Measurements from ENCODE around the gene EPHA6.
"Not testable (repeated sequence)": the region's sequence is repeated elsewhere in the genome, so short reads cannot be mapped to it uniquely, and the experiment has no call there.

The EPHA6 gene

DNA sequence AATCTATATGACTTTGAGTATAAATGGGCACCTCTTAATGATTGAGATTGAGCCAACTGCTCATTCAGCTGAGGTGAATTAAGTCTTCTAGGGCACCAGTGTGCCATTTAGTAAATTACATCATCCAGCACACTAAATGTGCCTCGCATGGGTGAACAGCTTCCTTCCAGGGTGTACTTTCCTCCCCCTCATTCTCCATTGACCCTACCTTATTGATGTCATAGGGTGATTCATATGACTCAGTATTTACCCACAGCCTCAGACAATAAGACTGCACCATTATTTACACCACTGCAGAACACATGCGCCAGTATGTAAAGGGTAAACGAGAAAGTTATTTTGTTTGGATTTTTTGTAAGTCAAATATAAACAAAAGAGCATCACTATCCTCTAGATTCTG is 765.0 kb downstream of the EPHA6 start:
- no peaks in the 10 kb centered on the region for H3K27me3 ChIP-seq (ENCODE audit: insufficient read depth, low read length)
- no peaks in the 10 kb centered on the region for H3K4me1 ChIP-seq (ENCODE audit: control insufficient read depth, insufficient read depth, low read length, unreplicated experiment)
- H3K79me2 ChIP-seq (ENCODE audit: control insufficient read depth, insufficient read depth, low read length, unreplicated experiment): no peaks in the 10 kb centered on the region
- H3K27ac ChIP-seq (ENCODE audit: low read depth, low read length): no peak overlapping the region
- H3K4me3 ChIP-seq (ENCODE audit: low read depth, low read length): no peak overlapping the region
- H3K36me3 ChIP-seq (ENCODE audit: insufficient read depth, low read length): no peaks in the 10 kb centered on the region
- H2AFZ ChIP-seq (ENCODE audit: low read length, unreplicated experiment): no peak overlapping the region

DNA sequence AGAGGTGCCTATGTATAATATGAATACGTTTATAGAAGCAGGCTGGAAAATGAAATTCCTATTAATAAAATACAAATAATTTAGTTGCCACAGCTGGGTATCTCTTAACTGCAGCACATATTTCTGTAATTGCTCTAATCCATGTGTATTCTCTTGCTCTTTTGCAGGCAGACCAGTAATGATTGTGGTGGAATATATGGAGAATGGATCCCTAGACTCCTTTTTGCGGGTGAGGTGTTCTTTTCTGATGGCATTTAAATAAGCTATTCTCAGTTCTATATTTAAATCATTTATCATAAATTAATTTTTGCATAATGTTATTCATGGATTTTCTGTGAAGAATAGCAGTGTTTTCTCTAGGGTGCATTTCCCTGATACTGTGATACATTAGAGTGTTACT is 796.2 kb downstream of the EPHA6 start:
- H3K4me1 ChIP-seq (ENCODE audit: control insufficient read depth, insufficient read depth, low read length, unreplicated experiment): no peaks in the 10 kb centered on the region
- H3K4me3 ChIP-seq (ENCODE audit: low read depth, low read length): no peak overlapping the region
- H3K79me2 ChIP-seq (ENCODE audit: control insufficient read depth, insufficient read depth, low read length, unreplicated experiment): no peaks in the 10 kb centered on the region
- H2AFZ ChIP-seq (ENCODE audit: low read length, unreplicated experiment): no peak overlapping the region
- H3K27ac ChIP-seq (ENCODE audit: low read depth, low read length): no peak overlapping the region
- H3K36me3 ChIP-seq (ENCODE audit: insufficient read depth, low read length): no peaks in the 10 kb centered on the region
- no peaks in the 10 kb centered on the region for H3K27me3 ChIP-seq (ENCODE audit: insufficient read depth, low read length)

DNA sequence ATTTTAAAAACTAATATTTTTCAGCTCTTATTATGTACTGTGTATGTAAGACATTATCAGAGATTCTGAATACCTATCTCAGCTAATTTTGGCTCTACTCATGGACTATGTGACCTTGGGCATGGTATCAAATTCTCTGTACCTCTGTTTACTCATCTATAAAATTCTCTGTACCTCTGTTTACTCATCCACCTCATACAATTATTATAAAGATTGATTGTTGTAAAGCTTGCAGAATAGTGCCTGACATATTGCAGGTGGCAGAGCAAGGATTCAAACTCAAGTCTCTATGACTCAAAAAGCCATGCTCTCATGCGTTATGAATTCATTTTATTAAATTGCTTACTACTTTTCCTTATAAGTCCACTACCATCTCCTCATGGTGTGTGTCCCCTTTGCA is 798.2 kb downstream of the EPHA6 start:
- Histone ChIP-seq H2AFZ (ENCODE audit: low read length, unreplicated experiment) (no peak overlapping the region), H3K79me2 (ENCODE audit: control insufficient read depth, insufficient read depth, low read length, unreplicated experiment) (no peaks in the 10 kb centered on the region), H3K4me3 (ENCODE audit: low read depth, low read length) (no peak overlapping the region), H3K27me3 (ENCODE audit: insufficient read depth, low read length) (no peaks in the 10 kb centered on the region), H3K36me3 (ENCODE audit: insufficient read depth, low read length) (no peaks in the 10 kb centered on the region), H3K27ac (ENCODE audit: low read depth, low read length) (no peak overlapping the region), H3K4me1 (ENCODE audit: control insufficient read depth, insufficient read depth, low read length, unreplicated experiment) (no peaks in the 10 kb centered on the region)

DNA sequence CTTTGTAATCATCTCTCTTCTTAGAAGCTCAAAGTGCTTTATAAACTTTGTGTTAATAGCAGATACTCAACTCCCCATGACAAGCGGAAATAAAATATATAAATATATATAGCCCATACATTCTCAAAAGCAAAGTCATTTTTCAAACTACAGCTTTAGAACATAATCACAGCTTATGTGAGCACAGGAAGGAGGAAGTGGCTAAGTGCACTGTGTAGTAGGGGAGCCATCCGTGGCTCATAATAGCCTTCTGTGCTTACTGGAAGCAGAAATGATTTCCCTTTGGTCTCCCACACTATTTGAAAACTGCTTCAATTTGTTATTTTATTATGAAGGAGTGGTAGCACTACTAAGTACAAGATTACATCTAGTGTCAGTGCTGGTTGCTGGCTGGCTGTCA is 798.7 kb downstream of the EPHA6 start:
- no peak overlapping the region for H2AFZ ChIP-seq (ENCODE audit: low read length, unreplicated experiment)
- H3K4me3 ChIP-seq (ENCODE audit: low read depth, low read length): no peak overlapping the region
- no peaks in the 10 kb centered on the region for H3K27me3 ChIP-seq (ENCODE audit: insufficient read depth, low read length)
- no peaks in the 10 kb centered on the region for H3K79me2 ChIP-seq (ENCODE audit: control insufficient read depth, insufficient read depth, low read length, unreplicated experiment)
- H3K36me3 ChIP-seq (ENCODE audit: insufficient read depth, low read length): no peaks in the 10 kb centered on the region
- no peaks in the 10 kb centered on the region for H3K4me1 ChIP-seq (ENCODE audit: control insufficient read depth, insufficient read depth, low read length, unreplicated experiment)
- no peak overlapping the region for H3K27ac ChIP-seq (ENCODE audit: low read depth, low read length)

DNA sequence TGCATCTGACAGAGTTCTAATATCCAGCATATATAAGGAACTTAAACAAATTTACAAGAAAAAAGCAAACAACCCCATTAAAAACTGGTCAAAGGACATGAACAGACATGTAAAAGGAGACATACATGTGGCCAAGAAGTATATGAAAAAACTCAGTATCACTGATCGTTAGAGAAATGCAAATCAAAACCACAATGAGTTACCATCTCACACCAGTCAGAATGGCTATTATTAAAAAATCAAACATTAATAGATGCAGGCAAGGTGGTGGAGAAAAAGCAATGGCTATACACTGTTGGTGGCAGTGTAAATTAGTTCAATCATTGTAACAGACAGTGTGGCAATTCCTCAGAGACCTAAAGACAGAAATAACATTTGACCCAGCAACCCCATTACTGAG is 806.1 kb downstream of the EPHA6 start:
- H3K27ac ChIP-seq (ENCODE audit: low read depth, low read length); H3K36me3 ChIP-seq (ENCODE audit: insufficient read depth, low read length); H3K27me3 ChIP-seq (ENCODE audit: insufficient read depth, low read length); H3K4me1 ChIP-seq (ENCODE audit: control insufficient read depth, insufficient read depth, low read length, unreplicated experiment); H2AFZ ChIP-seq (ENCODE audit: low read length, unreplicated experiment); H3K79me2 ChIP-seq (ENCODE audit: control insufficient read depth, insufficient read depth, low read length, unreplicated experiment); H3K4me3 ChIP-seq (ENCODE audit: low read depth, low read length): not testable (repeated sequence)

DNA sequence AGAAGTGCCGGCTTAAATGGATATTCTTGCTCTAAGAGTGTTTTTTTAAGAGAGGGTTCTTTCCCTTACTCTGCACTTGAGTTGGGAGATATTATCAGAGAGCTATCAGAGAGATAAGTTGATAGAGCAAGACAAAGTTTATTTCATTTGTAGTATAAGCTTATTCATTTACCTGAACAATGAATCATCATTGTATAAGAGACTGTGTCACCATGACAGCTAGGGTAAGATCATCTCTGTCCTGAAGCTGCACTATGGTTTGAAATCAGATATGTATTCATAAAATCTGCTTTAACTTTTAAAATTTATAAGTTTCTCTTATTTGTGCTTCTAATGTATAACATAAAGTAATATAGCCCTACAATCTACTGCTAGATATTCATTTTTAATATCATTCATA is 822.1 kb downstream of the EPHA6 start:
- Histone ChIP-seq H3K27me3 (ENCODE audit: insufficient read depth, low read length) (no peaks in the 10 kb centered on the region), H3K79me2 (ENCODE audit: control insufficient read depth, insufficient read depth, low read length, unreplicated experiment) (no peaks in the 10 kb centered on the region), H3K4me3 (ENCODE audit: low read depth, low read length) (no peak overlapping the region), H2AFZ (ENCODE audit: low read length, unreplicated experiment) (no peak overlapping the region), H3K4me1 (ENCODE audit: control insufficient read depth, insufficient read depth, low read length, unreplicated experiment) (no peaks in the 10 kb centered on the region), H3K27ac (ENCODE audit: low read depth, low read length) (no peak overlapping the region), H3K36me3 (ENCODE audit: insufficient read depth, low read length) (no peaks in the 10 kb centered on the region)

DNA sequence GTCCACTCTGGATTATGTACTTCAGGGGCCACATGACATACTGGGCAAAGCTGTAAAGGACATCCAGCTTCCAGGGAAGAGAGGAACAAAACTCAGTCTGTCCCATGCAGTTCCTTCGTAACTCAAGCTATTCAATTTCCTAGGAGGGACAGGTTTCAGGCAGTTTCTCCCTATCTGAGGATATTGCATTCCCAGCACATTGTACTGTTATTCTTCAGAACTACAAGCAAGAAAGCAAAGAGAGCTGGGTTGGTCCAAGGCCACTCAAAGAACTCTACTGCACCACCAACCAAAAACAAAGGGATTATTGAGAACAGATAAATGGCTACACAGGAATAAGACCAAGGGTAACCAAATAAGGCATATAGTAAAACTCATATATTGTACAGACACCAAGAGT is 832.5 kb downstream of the EPHA6 start:
- Histone ChIP-seq H3K27me3 (ENCODE audit: insufficient read depth, low read length) (peaks cover 13% of the 10 kb centered on the region), H3K79me2 (ENCODE audit: control insufficient read depth, insufficient read depth, low read length, unreplicated experiment) (no peaks in the 10 kb centered on the region), H2AFZ (ENCODE audit: low read length, unreplicated experiment) (no peak overlapping the region), H3K4me3 (ENCODE audit: low read depth, low read length) (no peak overlapping the region), H3K36me3 (ENCODE audit: insufficient read depth, low read length) (no peaks in the 10 kb centered on the region), H3K4me1 (ENCODE audit: control insufficient read depth, insufficient read depth, low read length, unreplicated experiment) (no peaks in the 10 kb centered on the region), H3K27ac (ENCODE audit: low read depth, low read length) (no peak overlapping the region)

DNA sequence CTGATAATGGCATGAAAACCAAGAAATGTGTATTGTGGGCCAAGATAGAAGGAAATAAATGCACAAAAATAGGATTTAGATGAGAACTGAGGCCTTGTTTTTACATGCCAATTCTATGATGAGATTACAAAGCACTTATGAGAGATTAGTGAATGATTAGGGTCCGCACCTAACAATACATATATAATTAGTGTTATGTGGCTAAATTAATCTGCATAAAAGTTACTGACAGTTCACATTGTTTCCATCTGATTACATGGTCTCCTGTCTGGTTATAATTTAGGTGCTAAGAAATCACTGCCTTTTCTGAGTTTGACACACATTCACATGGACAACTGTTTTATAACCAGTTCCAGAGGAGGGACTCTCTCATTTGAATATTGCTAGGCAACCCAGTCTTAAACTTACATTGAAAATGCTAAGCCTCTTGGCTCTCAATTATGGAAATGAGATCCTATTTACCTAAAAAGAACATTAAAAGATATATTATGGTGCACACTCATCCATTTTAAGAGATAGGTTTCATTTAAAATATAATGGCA is 833.1 kb downstream of the EPHA6 start:
- Histone ChIP-seq H3K27ac (ENCODE audit: low read depth, low read length) (no peak overlapping the region), H3K36me3 (ENCODE audit: insufficient read depth, low read length) (no peaks in the 10 kb centered on the region), H3K79me2 (ENCODE audit: control insufficient read depth, insufficient read depth, low read length, unreplicated experiment) (no peaks in the 10 kb centered on the region), H3K4me3 (ENCODE audit: low read depth, low read length) (no peak overlapping the region), H3K4me1 (ENCODE audit: control insufficient read depth, insufficient read depth, low read length, unreplicated experiment) (no peaks in the 10 kb centered on the region), H2AFZ (ENCODE audit: low read length, unreplicated experiment) (no peak overlapping the region), H3K27me3 (ENCODE audit: insufficient read depth, low read length) (peaks cover 13% of the 10 kb centered on the region)

DNA sequence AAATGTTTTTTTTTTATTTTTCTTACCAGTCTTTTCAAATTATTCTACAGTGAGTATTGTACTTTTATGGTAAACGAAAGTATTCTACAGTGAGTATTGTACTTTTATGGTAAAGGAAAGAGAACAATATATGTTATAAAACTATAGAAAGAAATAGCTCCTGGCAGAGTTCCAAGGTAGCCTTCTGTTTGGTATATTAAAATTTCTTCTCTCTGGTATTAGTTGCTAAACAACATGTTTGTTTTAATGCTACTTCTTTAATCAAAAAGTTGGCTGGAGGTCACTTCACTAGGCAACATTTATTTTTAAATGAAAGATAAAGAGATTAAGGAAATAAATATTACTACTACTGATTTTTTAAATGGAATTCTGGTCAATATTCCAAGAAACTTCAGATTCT is 841.6 kb downstream of the EPHA6 start:
- peaks cover 15% of the 10 kb centered on the region; the same call in 1 of the 2 replicates for H3K27me3 ChIP-seq (ENCODE audit: insufficient read depth, low read length)
- H2AFZ ChIP-seq (ENCODE audit: low read length, unreplicated experiment): no peak overlapping the region
- H3K4me3 ChIP-seq (ENCODE audit: low read depth, low read length): no peak overlapping the region
- H3K4me1 ChIP-seq (ENCODE audit: control insufficient read depth, insufficient read depth, low read length, unreplicated experiment): no peaks in the 10 kb centered on the region
- H3K79me2 ChIP-seq (ENCODE audit: control insufficient read depth, insufficient read depth, low read length, unreplicated experiment): no peaks in the 10 kb centered on the region
- H3K36me3 ChIP-seq (ENCODE audit: insufficient read depth, low read length): no peaks in the 10 kb centered on the region
- H3K27ac ChIP-seq (ENCODE audit: low read depth, low read length): no peak overlapping the region

DNA sequence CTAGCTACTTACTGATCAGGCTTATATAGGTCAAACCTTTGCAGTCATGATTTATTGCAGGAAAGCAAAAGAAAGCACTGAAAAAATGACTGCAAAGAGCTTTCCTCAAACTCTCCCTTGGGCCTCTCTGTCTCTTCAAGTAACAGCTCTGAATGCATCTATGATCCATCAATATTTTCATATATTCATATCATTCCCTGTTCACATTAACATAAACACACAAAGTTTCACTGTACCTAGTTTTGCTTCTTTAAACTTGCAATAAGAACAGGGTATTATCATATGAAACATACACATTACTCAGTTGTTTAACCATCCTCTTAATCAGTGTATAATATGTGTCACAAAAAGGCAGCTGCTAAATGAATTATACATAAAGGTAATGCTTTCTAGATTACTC is 842.2 kb downstream of the EPHA6 start:
- no peak overlapping the region for H3K4me3 ChIP-seq (ENCODE audit: low read depth, low read length)
- H3K27ac ChIP-seq (ENCODE audit: low read depth, low read length): no peak overlapping the region
- H3K4me1 ChIP-seq (ENCODE audit: control insufficient read depth, insufficient read depth, low read length, unreplicated experiment): no peaks in the 10 kb centered on the region
- H3K79me2 ChIP-seq (ENCODE audit: control insufficient read depth, insufficient read depth, low read length, unreplicated experiment): no peaks in the 10 kb centered on the region
- H2AFZ ChIP-seq (ENCODE audit: low read length, unreplicated experiment): no peak overlapping the region
- H3K27me3 ChIP-seq (ENCODE audit: insufficient read depth, low read length): peaks cover 18% of the 10 kb centered on the region; the same call in 1 of the 2 replicates
- no peaks in the 10 kb centered on the region for H3K36me3 ChIP-seq (ENCODE audit: insufficient read depth, low read length)

DNA sequence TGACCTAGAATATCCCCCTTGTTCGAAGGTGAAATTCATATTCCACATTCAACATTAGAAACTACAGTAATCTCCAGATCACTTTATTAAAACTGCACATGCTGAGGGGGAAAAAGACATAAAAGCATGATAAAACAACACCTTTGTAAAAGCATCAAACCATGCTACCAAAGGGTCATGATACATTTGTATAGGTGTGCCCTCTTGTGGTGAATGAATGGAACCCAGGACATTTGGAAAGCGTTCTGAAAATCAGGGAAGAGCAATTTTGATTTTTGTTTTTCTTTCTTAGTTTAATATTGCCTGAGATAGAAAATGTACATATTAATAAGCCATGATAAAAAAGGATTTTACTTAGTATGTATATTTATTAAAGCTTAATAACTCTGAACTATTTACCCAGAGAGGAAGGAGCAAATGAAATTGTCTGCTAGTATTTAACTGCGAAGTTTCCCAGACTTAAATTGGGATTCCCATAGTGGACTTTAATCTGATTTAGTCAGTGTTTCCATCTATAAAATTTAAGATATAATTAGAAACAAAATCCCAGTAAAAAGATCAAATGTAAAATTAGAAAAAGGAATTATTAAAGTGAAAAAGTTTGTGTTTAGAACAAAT is 844.4 kb downstream of the EPHA6 start:
- Histone ChIP-seq H3K36me3 (ENCODE audit: insufficient read depth, low read length) (no peaks in the 10 kb centered on the region), H3K27ac (ENCODE audit: low read depth, low read length) (no peak overlapping the region), H3K27me3 (ENCODE audit: insufficient read depth, low read length) (peaks cover 15% of the 10 kb centered on the region; the same call in 1 of the 2 replicates), H3K4me3 (ENCODE audit: low read depth, low read length) (no peak overlapping the region), H3K4me1 (ENCODE audit: control insufficient read depth, insufficient read depth, low read length, unreplicated experiment) (no peaks in the 10 kb centered on the region), H2AFZ (ENCODE audit: low read length, unreplicated experiment) (no peak overlapping the region), H3K79me2 (ENCODE audit: control insufficient read depth, insufficient read depth, low read length, unreplicated experiment) (no peaks in the 10 kb centered on the region)

All from ACC112 (cell line).